Liver (tissue), 9 donors: Measurements from ENCODE around the gene MARCHF10. TPM values are rescaled to one million over a fixed set of nuclear protein-coding genes. Genes with fewer than 3 reads are reported as not detected.
"Not testable (repeated sequence)": the region's sequence is repeated elsewhere in the genome, so short reads cannot be mapped to it uniquely, and the experiment has no call there.

Experiments
- DNase-seq: peaks from one replicate; pipeline ENCODE4 v3.0.0-alpha.2; 2017; ENCODE audit warnings: low spot score
- H3K27ac ChIP-seq, 2 donors: one replicate each; pipeline ENCODE4 v1.7.0; 2013; ENCODE audit warnings: inconsistent platforms in 2 of 2, low read length in 2 of 2, control low read depth in 1 of 2, low read depth in 1 of 2, mild to moderate bottlenecking in 1 of 2
- H3K27me3 ChIP-seq, 4 donors: one replicate each; pipeline versions ENCODE4 v1.6.1 to v1.7.0; 2013; ENCODE audit warnings: low read length in 3 of 4, inconsistent platforms in 1 of 4, mild to moderate bottlenecking in 1 of 4, moderate library complexity in 1 of 4; ENCODE audit not compliant: control insufficient read depth in 4 of 4, insufficient read depth in 4 of 4
- H3K36me3 ChIP-seq, 4 donors: one replicate each; pipeline versions ENCODE4 v1.6.1 to v1.7.0; 2013; ENCODE audit warnings: low read length in 3 of 4, mild to moderate bottlenecking in 3 of 4, low read depth in 1 of 4, moderate library complexity in 1 of 4; ENCODE audit not compliant: control insufficient read depth in 4 of 4, insufficient read depth in 3 of 4
- H3K4me1 ChIP-seq, 4 donors: one replicate each; pipeline versions ENCODE4 v1.6.1 to v1.7.0; 2013; ENCODE audit warnings: low read length in 3 of 4, mild to moderate bottlenecking in 3 of 4, moderate library complexity in 1 of 4; ENCODE audit not compliant: control insufficient read depth in 4 of 4, insufficient read depth in 4 of 4
- H3K4me3 ChIP-seq, 3 donors: one replicate each; pipeline versions ENCODE4 v1.6.1 to v1.7.0; 2013; ENCODE audit warnings: low read length in 3 of 3, control low read depth in 1 of 3, low read depth in 1 of 3, mild to moderate bottlenecking in 1 of 3
- H3K9ac ChIP-seq, 2 donors: one replicate each; pipeline ENCODE4 v1.7.0; 2013; ENCODE audit warnings: low read length in 2 of 2, mild to moderate bottlenecking in 2 of 2, moderate library complexity in 2 of 2, control low read depth in 1 of 2, low read depth in 1 of 2
- H3K9me3 ChIP-seq, 4 donors: one replicate each; pipeline versions ENCODE4 v1.6.1 to v1.7.0; 2013; ENCODE audit warnings: low read length in 3 of 4; ENCODE audit not compliant: control insufficient read depth in 4 of 4
- CTCF ChIP-seq: fragments of 150-350 bp; IDR thresholded peaks from 2 replicates; pipeline ENCODE4 v1.5.1; 2017; ENCODE audit warnings: improper control_type of control experiment, low read depth, low read length; ENCODE audit not compliant: missing input control
- EGR1 ChIP-seq, 2 donors: IDR thresholded peaks; 2 replicates each; pipeline ENCODE4 v1.6.1; 2016 to 2018; ENCODE audit warnings: antibody characterized with exemption in 2 of 2, low read depth in 2 of 2
- FOXA2 ChIP-seq: IDR thresholded peaks from 2 replicates; pipeline ENCODE4 v1.6.1; 2016; ENCODE audit warnings: antibody characterized with exemption
- GABPA ChIP-seq, 2 donors: IDR thresholded peaks in 1 of 2; conservative IDR thresholded peaks in 1 of 2; 2 replicates each; pipeline ENCODE4 v1.6.1; 2016; ENCODE audit warnings: antibody characterized with exemption in 2 of 2, mild to moderate bottlenecking in 1 of 2, moderate library complexity in 1 of 2
- HNF4A ChIP-seq, 2 donors: conservative IDR thresholded peaks; 2 replicates each; pipeline ENCODE4 v1.6.1; 2016; ENCODE audit warnings: antibody characterized with exemption in 2 of 2, mild to moderate bottlenecking in 2 of 2
- HNF4G ChIP-seq: IDR thresholded peaks from 2 replicates; pipeline ENCODE4 v1.6.1; 2016; ENCODE audit warnings: antibody characterized with exemption
- JUND ChIP-seq, 2 donors: IDR thresholded peaks; 2 replicates each; pipeline ENCODE4 v1.6.1; 2016; ENCODE audit warnings: antibody characterized with exemption in 2 of 2
- MAX ChIP-seq: IDR thresholded peaks from 2 replicates; pipeline ENCODE4 v1.6.1; 2016; ENCODE audit warnings: antibody characterized with exemption
- NR2F2 ChIP-seq: IDR thresholded peaks from 2 replicates; pipeline ENCODE4 v1.6.1; 2016; ENCODE audit warnings: antibody characterized with exemption
- RAD21 ChIP-seq, 2 donors: IDR thresholded peaks; 2 replicates each; pipeline ENCODE4 v1.6.1; 2016; ENCODE audit warnings: antibody characterized with exemption in 2 of 2, mild to moderate bottlenecking in 2 of 2
- REST ChIP-seq: IDR thresholded peaks from 2 replicates; pipeline ENCODE4 v1.6.1; 2016; ENCODE audit warnings: antibody characterized with exemption, mild to moderate bottlenecking
- RXRA ChIP-seq, 2 donors: IDR thresholded peaks; 2 replicates each; pipeline ENCODE4 v1.6.1; 2017 to 2018; ENCODE audit warnings: antibody characterized with exemption in 2 of 2, mild to moderate bottlenecking in 1 of 2
- SP1 ChIP-seq: IDR thresholded peaks from 2 replicates; pipeline ENCODE4 v1.6.1; 2018; ENCODE audit warnings: antibody characterized with exemption, mild to moderate bottlenecking
- TAF1 ChIP-seq: conservative IDR thresholded peaks from 2 replicates; pipeline ENCODE4 v1.6.1; 2016; ENCODE audit warnings: antibody characterized with exemption, mild to moderate bottlenecking
- YY1 ChIP-seq: IDR thresholded peaks from 2 replicates; pipeline ENCODE4 v1.6.1; 2016; ENCODE audit warnings: antibody characterized with exemption, mild to moderate bottlenecking
- ZBTB33 ChIP-seq: IDR thresholded peaks from 2 replicates; pipeline ENCODE4 v1.6.1; 2016; ENCODE audit warnings: antibody characterized with exemption
- WGBS: extraction: QIAGEN DNeasy Blood & Tissue Kit; methylation state at CpG from one replicate; pipeline ENCODE4 v1.1.7; 2013; 5-methylcytosine and 5-hydroxymethylcytosine counted together
- polyA plus RNA-seq, 2 donors: library from polyadenylated mRNA; stranded (reverse) in 1 of 2; unstranded in 1 of 2; fragments of 200-250 nt in 1 of 2; fragments of >200 nt in 1 of 2; fragmentation: Nextera tagmentation in 1 of 2; extraction: Ambion mirVana in 1 of 2; gene quantifications; one replicate each; pipeline versions ENCODE4 v1.2.1 to v1.2.3, GENCODE V29; 2013 to 2015
- total RNA-seq, 2 donors: library from RNA; depleted of rRNA; stranded (reverse); fragments of >200 nt; gene quantifications; one replicate each; pipeline ENCODE4 v1.2.3, GENCODE V29; 2014
- TF ChIP-seq, protein P1 (sequence below): IDR thresholded peaks from 2 replicates; pipeline ENCODE4 v1.6.1; 2016; ENCODE audit warnings: antibody characterized with exemption
- donor health status: healthy.
- donor health status: healthy.
- donor health status: healthy.
- donor health status: healthy.
- donor health status: healthy.

The MARCHF10 gene
- total and polyA plus RNA-seq, 4 donors = not detected

GRCh38 chr17:62692159-62692651, 115.9 kb downstream of the MARCHF10 start:
- no peak overlapping the region for H3K9ac ChIP-seq
- H3K4me3 ChIP-seq = no peak overlapping the region
- no peak for TF ChIP-seq RAD21 (IDR thresholded peaks at IDR 0.05)
- TF ChIP-seq EGR1 (IDR thresholded peaks at IDR 0.05; ENCODE audit: low read depth in 2 of 2) = no peak
- TF ChIP-seq GABPA (IDR thresholded peaks at IDR 0.05 in 1 of 2, conservative IDR thresholded peaks at IDR 0.05 in 1 of 2) = no peak
- TF ChIP-seq YY1 = no peak
- no peak for TF ChIP-seq SP1
- TF ChIP-seq MAX = no peak
- TF ChIP-seq, protein P1, sequence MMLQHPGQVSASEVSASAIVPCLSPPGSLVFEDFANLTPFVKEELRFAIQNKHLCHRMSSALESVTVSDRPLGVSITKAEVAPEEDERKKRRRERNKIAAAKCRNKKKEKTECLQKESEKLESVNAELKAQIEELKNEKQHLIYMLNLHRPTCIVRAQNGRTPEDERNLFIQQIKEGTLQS = no peak
- no peak for TF ChIP-seq FOXA2
- no peak for TF ChIP-seq RXRA (IDR thresholded peaks at IDR 0.05)
- TF ChIP-seq NR2F2 = no peak
- no peak for TF ChIP-seq JUND (IDR thresholded peaks at IDR 0.05)
- peaks cover 0 to 1% (median 0%) of the 10 kb centered on the region in 4 donors for H3K4me1 ChIP-seq
- 95% methylated on average over 20 of the region's 20 CpGs for WGBS
- H3K9me3 ChIP-seq = no peaks in the 10 kb centered on the region
- no peaks in the 10 kb centered on the region for H3K27me3 ChIP-seq
- H3K36me3 ChIP-seq = no peaks in the 10 kb centered on the region
- no peak for DNase-seq
- no peak overlapping the region for H3K27ac ChIP-seq

- not testable (repeated sequence) for H3K27ac ChIP-seq, H3K4me3 ChIP-seq, DNase-seq, H3K9me3 ChIP-seq, H3K4me1 ChIP-seq, H3K36me3 ChIP-seq, H3K9ac ChIP-seq, H3K27me3 ChIP-seq
- WGBS = 80% methylated on average over 8 of the region's 8 CpGs
These were observed 116.6 kb downstream of the MARCHF10 start for GRCh38 chr17:62691589-62691915.

DNA sequence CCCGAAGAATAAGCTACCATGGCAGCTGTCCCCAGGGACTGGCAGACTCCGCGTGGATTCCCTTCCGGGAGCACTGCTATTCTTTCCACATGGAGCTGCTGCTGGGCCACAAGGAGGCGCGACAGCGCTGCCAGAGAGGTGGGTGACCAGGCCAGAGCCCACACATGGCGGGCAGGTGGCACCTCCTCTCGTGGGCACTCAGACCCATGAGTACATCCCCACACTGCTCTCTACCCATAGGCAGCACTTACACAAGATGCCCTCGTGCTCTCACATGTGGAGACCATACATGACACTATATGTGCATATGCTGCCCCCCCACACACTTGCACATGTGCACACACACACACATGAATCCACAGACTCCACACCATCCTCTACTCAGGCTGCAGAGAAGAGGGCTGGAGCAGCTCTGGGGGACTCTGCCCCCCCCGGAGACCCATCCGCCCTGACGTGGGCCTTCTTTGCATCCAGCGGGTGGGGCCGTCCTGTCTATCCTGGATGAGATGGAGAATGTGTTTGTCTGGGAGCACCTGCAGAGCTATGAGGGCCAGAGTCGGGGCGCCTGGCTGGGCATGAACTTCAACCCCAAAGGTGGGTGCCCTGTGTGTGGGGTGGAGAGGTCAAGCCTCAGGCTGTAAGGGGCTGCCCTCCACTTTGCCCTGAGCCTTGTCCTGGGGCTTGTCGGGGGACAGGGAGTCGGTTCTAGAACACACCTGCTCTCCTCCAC, 117.8 kb downstream of the MARCHF10 start:
- no peaks in the 10 kb centered on the region for H3K27me3 ChIP-seq
- WGBS = 91% methylated on average over 19 of the region's 19 CpGs
- H3K9me3 ChIP-seq = no peaks in the 10 kb centered on the region
- no peak overlapping the region for H3K27ac ChIP-seq
- H3K4me3 ChIP-seq = no peak overlapping the region
- no peak overlapping the region for H3K9ac ChIP-seq
- H3K4me1 ChIP-seq = no peaks in the 10 kb centered on the region
- no peaks in the 10 kb centered on the region for H3K36me3 ChIP-seq
- no peak for DNase-seq
- no peak for TF ChIP-seq REST
- no peak for TF ChIP-seq NR2F2
- no peak for TF ChIP-seq RAD21 (IDR thresholded peaks at IDR 0.05)
- TF ChIP-seq GABPA (IDR thresholded peaks at IDR 0.05 in 1 of 2, conservative IDR thresholded peaks at IDR 0.05 in 1 of 2) = no peak
- TF ChIP-seq MAX = no peak
- TF ChIP-seq CTCF = no peak
- TF ChIP-seq FOXA2 = no peak
- no peak for TF ChIP-seq SP1
- TF ChIP-seq HNF4G = no peak
- TF ChIP-seq YY1 = no peak
- TF ChIP-seq EGR1 (IDR thresholded peaks at IDR 0.05; ENCODE audit: low read depth in 2 of 2) = no peak
- TF ChIP-seq HNF4A (conservative IDR thresholded peaks at IDR 0.05) = no peak
- TF ChIP-seq TAF1 = no peak
- no peak for TF ChIP-seq ZBTB33
